Endothelial cell of umbilical vein (primary cell): ENCODE data around the gene ZNF430.

Experiments used
- CTCF ChIP-seq, 2 donors: IDR thresholded peaks; 1 replicate in 1 of 2; 2 replicates in 1 of 2; pipeline ENCODE4 v1.5.1; 2011; ENCODE audit warnings: low read length in 2 of 2, mild to moderate bottlenecking in 2 of 2, moderate library complexity in 2 of 2, control low read depth in 1 of 2, inconsistent platforms in 1 of 2, low read depth in 1 of 2; ENCODE audit not compliant: insufficient read depth in 1 of 2; ENCODE audit errors: extremely low read depth in 1 of 2
- EZH2 ChIP-seq: IDR thresholded peaks from 2 replicates; pipeline ENCODE4 v1.6.1; 2012; ENCODE audit warnings: borderline replicate concordance, low read depth, mild to moderate bottlenecking, moderate library complexity, low read length, inconsistent platforms; ENCODE audit not compliant: severe bottlenecking
- FOS ChIP-seq: IDR thresholded peaks from 2 replicates; pipeline ENCODE4 v1.6.1; 2011; ENCODE audit warnings: mild to moderate bottlenecking, low read length, moderate library complexity, borderline replicate concordance; ENCODE audit not compliant: insufficient read depth
- GATA2 ChIP-seq: IDR thresholded peaks from 2 replicates; pipeline ENCODE4 v1.7.0; 2011; ENCODE audit warnings: low read depth, mild to moderate bottlenecking, moderate library complexity, mixed read lengths, low read length; ENCODE audit not compliant: insufficient read length, insufficient read depth
- JUN ChIP-seq: IDR thresholded peaks from 2 replicates; pipeline ENCODE4 v1.6.1; 2011; ENCODE audit warnings: borderline replicate concordance, low read depth; ENCODE audit not compliant: insufficient read length, insufficient read depth
- MAX ChIP-seq: IDR thresholded peaks from 2 replicates; pipeline ENCODE4 v1.6.1; 2011; ENCODE audit not compliant: insufficient read depth, insufficient read length
- MYC ChIP-seq: IDR thresholded peaks from one replicate; pipeline ENCODE4 v1.6.1; 2011; ENCODE audit warnings: mild to moderate bottlenecking, low read depth, low read length
- POLR2A ChIP-seq: IDR thresholded peaks from 2 replicates; pipeline ENCODE4 v1.6.1; 2012; ENCODE audit warnings: low read depth, mild to moderate bottlenecking, control low read depth, low read length
- POLR2AphosphoS5 ChIP-seq: IDR thresholded peaks from 2 replicates; pipeline ENCODE4 v1.6.1; 2012; ENCODE audit warnings: low read depth, mild to moderate bottlenecking, control low read depth, low read length, moderate library complexity; ENCODE audit not compliant: insufficient read depth

GRCh38 chr19:21098291-21098690 is 77.8 kb downstream of the ZNF430 start:
- TF ChIP-seq EZH2 (no peak), CTCF (IDR thresholded peaks at IDR 0.05; ENCODE audit: extremely low read depth in 1 of 2, insufficient read depth in 1 of 2, low read depth in 1 of 2, low read length in 2 of 2) (no peak), POLR2A (no peak), POLR2AphosphoS5 (no peak), GATA2 (no peak), FOS (no peak), MAX (no peak), JUN (no peak), MYC (no peak)
